GM19043 (cell line): ENCODE data around the gene PLCH2.
"Not testable (repeated sequence)": the region's sequence is repeated elsewhere in the genome, so short reads cannot be mapped to it uniquely, and the experiment has no call there.

Experiments used
- ATAC-seq: cut with Tn5 transposase; IDR thresholded peaks from one replicate; pipeline ENCODE4 v1.9.1; 2021; ENCODE audit warnings: low read depth; ENCODE audit not compliant: unreplicated experiment

The PLCH2 gene

DNA sequence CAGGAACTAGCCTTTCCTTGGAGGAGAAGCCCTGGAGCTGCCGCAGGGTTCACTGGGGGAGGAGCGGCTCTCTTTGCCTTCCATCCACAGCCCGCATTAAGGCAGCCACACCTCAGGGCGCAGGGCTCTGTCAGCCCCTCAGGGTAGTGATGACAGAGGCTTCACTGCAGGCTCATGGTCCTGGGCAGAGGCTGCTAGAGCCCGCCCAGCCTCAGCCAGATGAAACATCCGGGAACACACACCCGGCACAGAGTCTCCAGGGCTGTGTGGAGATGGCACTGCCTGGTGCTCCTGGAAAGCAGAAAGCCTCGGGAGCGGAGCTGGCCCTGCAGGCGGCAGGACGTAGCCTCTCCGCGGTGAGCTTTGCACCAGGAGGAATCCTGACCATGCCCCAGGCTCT is 34.3 kb upstream of the PLCH2 start:
- ATAC-seq = no peak

- ATAC-seq = no peak
Observed at GRCh38 chr1:2442661-2443060, 33.4 kb upstream of the PLCH2 start.

DNA sequence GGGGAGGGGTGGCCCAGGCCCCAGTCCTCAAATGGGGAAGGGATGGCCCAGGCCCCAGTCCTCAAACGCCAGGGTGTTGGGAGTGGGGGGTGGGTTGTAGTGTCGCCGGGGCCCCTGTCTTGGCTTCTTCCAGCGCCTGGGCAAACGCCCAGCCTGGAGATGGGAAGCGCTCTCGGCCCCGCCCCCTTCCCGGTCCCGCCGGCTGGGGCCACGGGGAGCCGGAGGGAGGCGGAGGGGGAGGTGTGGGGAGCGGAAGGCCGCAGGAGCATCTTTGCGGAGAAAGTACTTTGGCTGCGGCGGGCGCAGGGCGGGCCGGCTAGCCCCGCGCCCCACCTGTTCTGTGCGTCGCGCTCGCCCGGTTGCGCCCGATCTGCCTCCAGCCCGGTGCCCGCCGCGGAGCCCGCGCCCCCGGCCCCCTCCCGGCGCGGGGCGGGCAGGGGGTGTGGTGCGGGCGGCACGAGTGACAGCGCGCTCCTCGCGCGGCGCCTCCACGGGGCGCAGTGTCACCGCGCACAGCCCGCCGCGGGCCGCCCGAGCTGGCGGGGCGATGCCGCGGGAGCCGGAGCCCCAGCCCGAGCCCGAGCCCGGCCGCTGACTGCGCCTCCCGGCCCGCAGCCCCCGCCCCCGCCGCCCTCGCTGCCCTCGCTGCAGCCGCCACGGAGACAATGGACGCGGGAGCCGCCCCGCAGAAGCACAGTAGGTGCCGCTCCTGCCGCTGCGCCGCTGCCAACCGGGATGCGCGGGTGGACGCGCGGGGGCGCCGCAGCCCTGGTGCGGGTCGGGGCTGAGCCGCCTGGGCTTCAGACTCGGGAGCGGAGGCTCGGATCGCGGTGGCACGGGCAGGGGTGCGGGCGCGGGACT is 32.6 kb upstream of the PLCH2 start:
- no peak for ATAC-seq

- ATAC-seq = no peak
Observed at GRCh38 chr1:2444138-2444591, 31.9 kb upstream of the PLCH2 start.

DNA sequence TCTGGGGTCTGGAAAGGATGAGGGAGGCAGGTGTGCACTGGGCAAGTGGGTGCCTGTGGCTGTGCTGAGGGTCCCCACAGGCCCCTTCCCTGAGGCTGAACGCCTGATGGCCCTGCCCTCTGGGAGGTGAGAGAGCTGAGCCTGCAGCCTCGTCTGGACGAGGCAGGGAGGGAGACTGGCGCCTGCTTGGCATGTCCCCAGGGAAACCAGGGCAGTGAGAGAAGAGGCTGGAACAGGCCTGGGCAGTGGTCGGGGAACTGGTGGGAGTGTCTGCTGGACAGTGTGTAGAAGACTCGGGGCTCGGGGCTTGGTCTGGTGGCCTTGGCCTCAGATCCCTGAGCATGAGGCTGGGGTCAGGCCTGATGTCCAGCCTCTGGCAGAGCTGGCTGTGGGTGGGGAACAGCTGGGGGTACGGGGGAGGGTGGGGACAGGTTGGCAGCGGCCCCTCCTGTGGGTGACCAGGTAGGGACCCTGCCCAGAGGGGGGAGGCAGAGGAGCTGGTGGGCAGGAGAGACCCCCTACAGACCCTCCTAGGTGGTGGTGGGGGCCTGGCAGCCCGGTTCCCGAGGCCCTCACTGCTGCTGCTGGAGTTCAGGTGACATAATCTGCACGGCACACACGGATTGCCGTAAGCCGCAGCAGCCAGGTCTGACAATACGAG is 30.8 kb upstream of the PLCH2 start:
- ATAC-seq = no peak

DNA sequence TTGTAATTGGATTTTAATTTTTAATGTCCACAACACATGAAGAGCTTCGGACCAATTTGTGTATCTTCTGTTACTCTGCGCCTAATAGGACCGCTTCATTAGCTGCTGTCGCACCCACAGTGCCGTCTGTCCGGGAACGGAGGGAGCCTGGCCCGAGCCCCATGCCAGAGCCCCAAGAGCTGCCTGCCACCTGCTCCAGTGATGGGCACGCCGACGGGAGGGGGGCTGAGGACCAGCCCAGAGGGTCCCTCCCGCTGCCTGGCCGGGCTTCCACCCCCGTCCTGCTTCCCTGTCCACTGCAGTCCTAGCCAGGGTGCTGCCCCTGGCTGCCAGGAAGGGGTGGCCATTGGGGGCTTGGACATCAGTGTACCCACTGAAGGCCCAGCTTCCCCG is 30.3 kb upstream of the PLCH2 start:
- no peak for ATAC-seq

DNA sequence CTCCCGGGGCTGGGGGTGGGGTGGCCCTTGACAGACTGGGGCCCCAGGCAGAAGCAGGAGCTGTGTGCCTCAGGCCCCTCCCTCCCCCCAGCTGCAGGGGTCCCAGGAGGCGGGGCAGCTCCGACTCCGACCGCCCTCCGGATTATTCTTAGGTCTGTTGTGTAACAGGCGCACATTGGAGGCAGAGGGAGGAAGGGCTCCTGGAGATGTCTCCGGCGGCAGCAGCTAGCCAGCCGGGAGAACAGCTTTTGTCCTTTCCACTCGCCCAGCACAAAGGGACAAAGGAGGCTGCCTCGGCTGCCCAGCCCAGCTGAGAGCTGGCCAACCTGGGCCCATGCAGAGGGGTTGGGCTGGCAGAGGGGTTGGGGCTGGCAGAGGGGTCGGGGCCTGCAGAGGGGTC is 29.7 kb upstream of the PLCH2 start:
- no peak for ATAC-seq

DNA sequence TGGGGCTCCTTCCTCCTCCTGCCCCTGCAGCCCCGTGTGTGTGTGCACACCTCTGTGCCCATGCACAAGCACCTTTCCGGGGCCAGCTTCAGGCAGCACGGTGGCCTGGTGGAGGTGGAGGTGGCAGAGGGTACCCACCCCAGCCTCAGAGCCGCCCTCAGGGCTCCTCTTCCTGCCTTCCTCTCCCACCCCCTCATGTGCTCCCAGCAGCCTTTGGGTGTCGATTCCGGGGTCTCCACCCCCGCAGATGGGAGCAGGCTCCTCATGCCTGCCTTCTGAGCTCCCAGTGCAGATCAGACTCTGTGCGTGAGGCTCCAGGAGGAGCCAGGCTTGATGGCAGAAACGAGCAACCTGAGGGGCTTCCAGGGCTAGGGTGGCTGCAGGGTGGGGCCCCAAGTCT is 29.2 kb upstream of the PLCH2 start:
- ATAC-seq = no peak

GRCh38 chr1:2447276-2448097 is 28.6 kb upstream of the PLCH2 start:
- no peak for ATAC-seq

DNA sequence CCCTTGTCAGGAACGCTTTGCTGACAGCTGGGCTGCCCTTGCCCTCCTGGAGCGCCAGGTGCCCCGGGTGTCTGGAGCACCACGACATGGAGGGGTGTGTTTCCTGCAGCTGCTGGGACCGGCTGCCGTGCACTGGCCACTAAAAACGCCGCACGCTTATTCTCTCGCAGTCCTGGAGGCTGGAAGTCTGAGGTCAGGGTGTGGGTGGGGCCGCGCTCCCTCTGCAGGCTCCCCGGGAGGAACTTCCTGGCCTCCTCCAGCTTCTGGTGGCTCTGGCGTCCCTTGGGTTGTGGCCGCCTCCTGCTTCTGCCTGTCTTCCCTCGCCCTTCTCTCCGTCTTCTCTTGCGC is 28.0 kb upstream of the PLCH2 start:
- ATAC-seq = no peak

DNA sequence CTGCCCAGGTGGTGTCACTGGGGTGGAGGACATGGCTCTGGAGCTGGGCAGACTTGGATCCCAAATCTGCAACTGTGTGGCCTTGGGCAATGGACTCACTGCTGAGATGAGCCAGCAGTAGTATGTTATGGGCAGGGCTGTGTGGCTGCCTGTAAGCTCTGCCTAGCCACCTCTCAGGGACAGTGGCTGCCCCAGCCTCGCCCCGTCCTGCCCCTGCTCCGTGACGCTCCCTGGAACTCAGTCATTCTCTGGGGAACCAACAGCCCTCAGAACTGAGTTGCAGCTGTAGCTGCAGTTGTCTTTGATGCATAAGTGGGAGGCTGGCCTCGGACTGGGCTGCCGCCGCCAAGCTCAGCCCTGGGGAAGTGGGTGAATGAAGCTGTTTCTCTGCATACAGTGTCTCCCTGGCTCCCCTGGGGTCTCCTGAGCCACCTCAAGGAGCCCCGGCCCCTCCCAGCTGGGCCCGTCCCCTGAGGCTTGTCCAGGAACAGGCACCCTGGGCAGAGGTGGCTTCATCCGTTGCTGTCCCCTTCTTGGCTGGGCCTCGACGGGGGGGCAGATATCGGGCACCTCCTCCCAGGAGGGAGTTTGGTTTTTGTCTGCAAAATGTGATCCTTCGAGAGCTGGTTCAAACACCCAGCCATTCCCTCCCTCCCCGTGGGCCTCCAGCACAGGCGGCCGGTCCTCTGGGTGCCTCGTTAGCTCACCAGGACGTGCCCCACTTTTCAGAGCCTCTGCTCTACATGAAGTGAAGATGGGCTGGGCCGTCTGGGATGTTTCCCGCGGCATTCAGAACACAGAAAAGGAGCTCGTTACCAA is 26.2 kb upstream of the PLCH2 start:
- ATAC-seq = no peak

DNA sequence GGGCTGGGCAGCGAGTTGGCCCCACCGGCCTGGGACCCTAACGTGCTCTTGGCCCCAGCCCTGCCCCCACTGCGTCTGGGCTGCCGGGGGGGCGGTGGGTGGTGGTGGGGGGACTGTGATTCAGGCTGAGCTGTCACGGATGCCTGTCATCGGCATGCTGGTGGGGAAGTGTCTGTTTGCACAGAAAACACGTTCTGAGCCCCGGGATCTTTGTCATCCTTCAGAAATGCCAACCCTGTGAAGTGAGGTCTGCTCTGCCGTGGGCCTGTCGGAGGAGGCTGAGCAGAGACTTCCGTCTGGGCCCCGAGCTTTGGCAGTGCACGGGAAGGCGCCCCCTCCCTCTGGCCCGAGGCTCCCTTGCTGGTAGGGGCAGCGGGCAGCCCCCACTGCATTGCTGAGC is 24.3 kb upstream of the PLCH2 start:
- no peak for ATAC-seq

- no peak for ATAC-seq
Observed at GRCh38 chr1:2452201-2452931, 23.7 kb upstream of the PLCH2 start.

DNA sequence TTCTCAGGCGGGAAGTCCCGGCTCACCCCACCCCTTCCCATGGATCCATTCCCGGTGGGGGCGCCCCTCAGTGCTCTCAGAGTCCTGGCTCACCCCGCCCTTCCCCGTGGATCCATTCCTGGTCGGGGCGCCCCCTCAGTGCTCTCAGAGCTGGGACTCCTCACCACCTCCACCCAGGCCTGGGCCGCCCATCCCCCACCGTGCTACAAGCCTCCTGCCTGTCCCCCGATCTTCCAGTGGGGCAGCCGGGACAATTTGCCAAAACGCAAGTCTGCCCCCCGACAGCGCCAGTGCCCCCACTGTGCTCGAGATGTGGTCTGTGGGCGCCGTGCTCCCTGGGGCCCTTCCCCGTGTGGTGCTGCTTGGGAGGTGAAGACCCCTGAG is 23.2 kb upstream of the PLCH2 start:
- no peak for ATAC-seq

DNA sequence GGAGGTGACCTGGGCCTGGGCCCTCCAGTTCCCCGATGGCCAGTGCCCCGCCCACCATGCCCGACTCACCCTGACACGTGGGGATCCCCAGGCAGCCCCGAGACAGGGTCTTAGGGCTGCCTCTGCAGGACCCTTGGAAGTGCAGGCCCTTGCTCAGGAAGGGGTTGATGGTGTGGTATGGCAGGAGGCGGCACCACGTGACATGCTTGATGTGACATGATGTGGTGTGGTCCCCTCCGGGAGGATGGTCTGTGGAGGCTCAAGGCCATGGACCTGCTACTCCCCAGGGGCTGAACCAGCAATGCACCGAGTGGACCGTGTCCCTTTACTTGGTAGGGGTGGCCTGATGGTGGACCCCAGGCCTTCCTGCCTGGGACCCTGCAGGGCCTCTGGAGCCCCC is 21.9 kb upstream of the PLCH2 start:
- ATAC-seq = no peak

DNA sequence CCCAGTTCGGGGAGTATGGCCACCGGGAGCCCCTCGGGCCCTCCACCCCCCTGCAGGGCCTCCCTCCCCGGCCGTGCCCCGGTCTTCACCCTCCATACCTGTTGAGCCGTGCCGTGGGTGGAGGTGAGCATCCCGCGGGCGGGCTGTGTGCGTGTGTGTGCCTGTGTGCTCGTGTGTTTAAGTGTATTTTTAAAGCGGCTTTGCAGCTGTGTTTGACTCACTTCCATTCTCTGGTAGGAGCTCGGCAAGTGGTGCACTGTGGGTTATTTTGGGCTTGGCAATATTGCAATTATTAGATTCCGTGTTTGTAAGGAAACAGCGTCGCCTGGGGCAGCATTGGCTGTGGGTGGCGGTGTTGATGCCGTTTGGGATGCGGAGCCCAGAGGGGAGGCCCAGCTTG is 20.3 kb upstream of the PLCH2 start:
- ATAC-seq = no peak

GRCh38 chr1:2457444-2457843 is 18.6 kb upstream of the PLCH2 start:
- ATAC-seq = no peak

GRCh38 chr1:2458687-2459086 is 17.4 kb upstream of the PLCH2 start:
- ATAC-seq = no peak

DNA sequence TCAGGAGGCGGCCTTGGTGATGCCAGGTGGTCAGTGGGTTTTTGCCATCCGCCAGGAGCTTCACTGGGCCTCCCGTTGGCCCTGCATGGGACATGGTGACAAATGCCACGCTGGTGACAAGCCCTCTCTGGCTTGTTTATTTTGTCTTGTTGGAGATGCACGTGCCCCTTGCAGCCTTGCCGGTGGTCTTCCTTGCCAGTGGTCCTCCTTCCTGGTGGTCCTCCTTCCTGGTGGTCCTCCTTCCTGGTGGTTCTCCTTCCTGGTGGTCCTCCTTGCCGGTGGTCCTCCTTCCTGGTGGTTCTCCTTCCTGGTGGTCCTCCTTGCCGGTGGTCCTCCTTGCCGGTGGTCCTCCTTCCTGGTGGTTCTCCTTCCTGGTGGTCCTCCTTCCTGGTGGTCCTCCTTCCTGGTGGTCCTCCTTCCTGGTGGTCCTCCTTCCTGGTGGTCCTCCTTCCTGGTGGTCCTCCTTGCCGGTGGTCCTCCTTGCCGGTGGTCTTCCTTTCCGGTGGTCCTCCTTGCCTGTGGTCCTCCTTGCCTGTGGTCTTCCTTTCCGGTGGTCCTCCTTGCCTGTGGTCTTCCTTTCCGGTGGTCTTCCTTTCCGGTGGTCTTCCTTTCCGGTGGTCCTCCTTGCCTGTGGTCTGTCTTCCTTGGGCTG is 16.9 kb upstream of the PLCH2 start:
- not testable (repeated sequence) for ATAC-seq
